PC-3 (cell line): ENCODE data around the gene IMPACT. TPM values are rescaled to one million over a fixed set of nuclear protein-coding genes. Genes with fewer than 3 reads are reported as not detected.

Source experiments
- ATAC-seq: fragments of 200-7000 bp; cut with Tn5 transposase; 2 replicates; pipeline ENCODE4 v1.9.1; 2020; ENCODE audit warnings: mild to moderate bottlenecking, moderate library complexity
- BruUV-seq: library from RNA; stranded (reverse); fragments of 400-500 nt; replicated peaks from 2 replicates; lab custom pipeline; 2021; lab: Mats Ljungman, UMichigan
- CTCF ChIA-PET: fragments of 300-600 bp; sonication (Branson Sonifier 250); formaldehyde crosslinking; loops from one replicate; lab custom pipeline; 2022; ENCODE audit warnings: antibody characterized with exemption; lab: Charles Lee
- POLR2A ChIA-PET: fragments of 300-600 bp; sonication (Branson Sonifier 250); formaldehyde crosslinking; loops from one replicate; lab custom pipeline; 2022; ENCODE audit warnings: antibody characterized with exemption; ENCODE audit not compliant: unreplicated experiment; lab: Charles Lee
- DNase-seq: peaks from one replicate; pipeline ENCODE4 v3.0.0-alpha.2; 2015
- H2AFZ ChIP-seq: fragments of 300-600 bp; sonication (generic); 2 replicates; pipeline ENCODE4 v1.6.0; 2016; ENCODE audit warnings: antibody characterized with exemption, low read length
- H3F3A ChIP-seq: fragments of 300-600 bp; sonication (generic); one replicate; pipeline ENCODE4 v1.6.0; 2017; ENCODE audit warnings: antibody characterized with exemption, low read length, control low read depth, mild to moderate bottlenecking; ENCODE audit not compliant: unreplicated experiment
- H3K27ac ChIP-seq: fragments of 300-600 bp; sonication (generic); 2 replicates; pipeline ENCODE4 v1.5.1; 2016; ENCODE audit warnings: mild to moderate bottlenecking, low read length
- H3K27me3 ChIP-seq: fragments of 300-600 bp; sonication (generic); 2 replicates; pipeline ENCODE4 v1.6.1; 2016; ENCODE audit warnings: low read length, mixed read lengths
- H3K36me3 ChIP-seq: fragments of 300-600 bp; sonication (generic); 2 replicates; pipeline ENCODE4 v1.6.1; 2016; ENCODE audit warnings: low read depth, mixed run types, low read length, mixed read lengths
- H3K4me1 ChIP-seq: fragments of 300-600 bp; sonication (generic); 2 replicates; pipeline ENCODE4 v1.5.1; 2016; ENCODE audit warnings: low read length; ENCODE audit not compliant: insufficient read depth
- H3K4me2 ChIP-seq: fragments of 300-600 bp; sonication (generic); 2 replicates; pipeline ENCODE4 v1.6.0; 2016; ENCODE audit warnings: low read length
- H3K4me3 ChIP-seq: fragments of 300-600 bp; sonication (generic); 2 replicates; pipeline ENCODE4 v1.5.1; 2016; ENCODE audit warnings: mild to moderate bottlenecking, low read length, mixed read lengths
- H3K79me2 ChIP-seq: fragments of 300-600 bp; sonication (generic); 2 replicates; pipeline ENCODE4 v1.6.1; 2017; ENCODE audit warnings: low read length, mixed read lengths
- H3K9ac ChIP-seq: fragments of 300-600 bp; sonication (generic); 2 replicates; pipeline ENCODE4 v1.6.0; 2016; ENCODE audit warnings: mild to moderate bottlenecking, low read length
- H3K9me2 ChIP-seq: fragments of 300-600 bp; sonication (generic); replicated peaks from 2 replicates; pipeline ENCODE4 v1.6.1; 2016; ENCODE audit warnings: mixed run types, low read length, mixed read lengths
- H3K9me3 ChIP-seq: fragments of 300-600 bp; sonication (generic); 2 replicates; pipeline ENCODE4 v1.6.1; 2016; ENCODE audit warnings: low read length, mixed read lengths
- H4K20me1 ChIP-seq: fragments of 300-600 bp; sonication (generic); 2 replicates; pipeline ENCODE4 v1.6.1; 2016; ENCODE audit warnings: low read length, mixed read lengths
- CTCF ChIP-seq: fragments of 300-600 bp; sonication (generic); conservative IDR thresholded peaks from 2 replicates; pipeline ENCODE4 v1.5.1; 2017; ENCODE audit warnings: antibody characterized with exemption, low read depth, mild to moderate bottlenecking, low read length
- EZH2 ChIP-seq: fragments of 300-600 bp; sonication (generic); IDR thresholded peaks from one replicate; pipeline ENCODE4 v1.6.1; 2017; ENCODE audit warnings: antibody characterized with exemption, mild to moderate bottlenecking, low read length; ENCODE audit not compliant: unreplicated experiment
- EZH2phosphoT487 ChIP-seq: fragments of 300-600 bp; sonication (generic); IDR thresholded peaks from 2 replicates; pipeline ENCODE4 v1.6.1; 2018; ENCODE audit warnings: mild to moderate bottlenecking, antibody characterized with exemption, low read length, borderline replicate concordance
- intact Hi-C: fragments of 100-400 bp; cut with micrococcal nuclease; formaldehyde crosslinking; loops from 2 replicates; pipeline ENCODE4 v1.9.0; 2023
- total RNA-seq: library from RNA; depleted of rRNA; stranded (reverse); fragments of >200 nt; gene quantifications from 2 replicates; pipeline ENCODE4 v1.2.3, GENCODE V29; 2014

IMPACT gene
- total RNA-seq, 1 experiment from 2014 or later = 19.9 TPM

GRCh38 chr18:24482821-24483220 is 56.4 kb downstream of the IMPACT start:
- peaks cover under 1% of the 10 kb centered on the region; the same call in 1 of the 2 replicates for H3K4me1 ChIP-seq
- H3K9me3 ChIP-seq = no peaks in the 10 kb centered on the region
- POLR2A ChIA-PET = no interaction called here
- H3F3A ChIP-seq = no peaks in the 10 kb centered on the region
- H4K20me1 ChIP-seq = no peaks in the 10 kb centered on the region
- no peak overlapping the region for H3K27ac ChIP-seq
- H3K9me2 ChIP-seq = no peaks in the 10 kb centered on the region
- no peak overlapping the region for H3K4me2 ChIP-seq
- ATAC-seq = no peak
- no peak for TF ChIP-seq CTCF
- no peak for TF ChIP-seq EZH2
- TF ChIP-seq EZH2phosphoT487 = no peak
- no TSS peak for BruUV-seq
- H3K36me3 ChIP-seq = no peaks in the 10 kb centered on the region
- intact Hi-C loops = no loop called here
- H3K79me2 ChIP-seq = no peaks in the 10 kb centered on the region
- CTCF ChIA-PET = no interaction called here
- H3K4me3 ChIP-seq = no peak overlapping the region
- H2AFZ ChIP-seq = no peak overlapping the region
- no peak overlapping the region for H3K9ac ChIP-seq
- DNase-seq = no peak
- 0 out of 2 replicates have a peak, but pooled peaks cover 7% of the 10 kb centered on the region for H3K27me3 ChIP-seq

- no peak overlapping the region for H3K4me2 ChIP-seq
- H3F3A ChIP-seq = no peaks in the 10 kb centered on the region
- no peaks in the 10 kb centered on the region for H3K36me3 ChIP-seq
- no peaks in the 10 kb centered on the region for H3K79me2 ChIP-seq
- H3K4me3 ChIP-seq = no peak overlapping the region
- H2AFZ ChIP-seq = no peak overlapping the region
- ChIA-PET POLR2A (no interaction called here), CTCF (no interaction called here)
- no TSS peak for BruUV-seq
- DNase-seq (no peak), ATAC-seq (no peak)
- H4K20me1 ChIP-seq = no peaks in the 10 kb centered on the region
- no peak overlapping the region for H3K27ac ChIP-seq
- H3K9me3 ChIP-seq = no peaks in the 10 kb centered on the region
- no peak overlapping the region for H3K9ac ChIP-seq
- H3K4me1 ChIP-seq = peaks cover 3% of the 10 kb centered on the region; the same call in 1 of the 2 replicates
- intact Hi-C loops = no loop called here
- H3K9me2 ChIP-seq = no peaks in the 10 kb centered on the region
- TF ChIP-seq EZH2phosphoT487 (no peak), EZH2 (no peak), CTCF (no peak)
- H3K27me3 ChIP-seq = 0 out of 2 replicates have a peak, but pooled peaks cover 4% of the 10 kb centered on the region
Observed at GRCh38 chr18:24485681-24486080, 59.2 kb downstream of the IMPACT start.

- Histone ChIP-seq H3K4me3 (no peak overlapping the region), H3K9me3 (no peaks in the 10 kb centered on the region), H2AFZ (no peak overlapping the region), H3F3A (no peaks in the 10 kb centered on the region), H4K20me1 (no peaks in the 10 kb centered on the region), H3K4me1 (peaks cover 3% of the 10 kb centered on the region; the same call in 1 of the 2 replicates), H3K27me3 (0 out of 2 replicates have a peak, but pooled peaks cover 4% of the 10 kb centered on the region), H3K4me2 (no peak overlapping the region), H3K9me2 (no peaks in the 10 kb centered on the region), H3K9ac (no peak overlapping the region), H3K27ac (no peak overlapping the region), H3K79me2 (no peaks in the 10 kb centered on the region), H3K36me3 (no peaks in the 10 kb centered on the region)
- POLR2A ChIA-PET = no interaction called here
- TF ChIP-seq EZH2 (no peak), EZH2phosphoT487 (no peak), CTCF (no peak)
- ATAC-seq (no peak), DNase-seq (no peak)
- no TSS peak for BruUV-seq
- CTCF ChIA-PET = no interaction called here
- intact Hi-C loops = loop anchor here (1.0 kb wide), 1 partner anchor 240 kb away; no protein-coding TSS in a partner anchor
Observed at GRCh38 chr18:24486684-24487083, 60.2 kb downstream of the IMPACT start.
